Uterus (tissue), 2 donors: ENCODE measurements around the gene NPS.

Experiments
- POLR2A ChIP-seq, 2 donors: fragments of 450-650 bp; IDR thresholded peaks; one replicate each; pipeline ENCODE4 v1.6.1; 2016; ENCODE audit warnings: antibody characterized with exemption in 2 of 2, mild to moderate bottlenecking in 1 of 2, moderate library complexity in 1 of 2
- TF ChIP-seq, protein P1 (sequence below), 4 experiments: fragments of 200-600 bp in 2 of 4; fragments of 450-650 bp in 2 of 4; sonication (generic) in 2 of 4; IDR thresholded peaks; one replicate each; pipeline ENCODE4 v1.5.1; 2016 to 2019; ENCODE audit warnings: antibody characterized with exemption in 4 of 4, mild to moderate bottlenecking in 2 of 4, moderate library complexity in 1 of 4

DNA sequence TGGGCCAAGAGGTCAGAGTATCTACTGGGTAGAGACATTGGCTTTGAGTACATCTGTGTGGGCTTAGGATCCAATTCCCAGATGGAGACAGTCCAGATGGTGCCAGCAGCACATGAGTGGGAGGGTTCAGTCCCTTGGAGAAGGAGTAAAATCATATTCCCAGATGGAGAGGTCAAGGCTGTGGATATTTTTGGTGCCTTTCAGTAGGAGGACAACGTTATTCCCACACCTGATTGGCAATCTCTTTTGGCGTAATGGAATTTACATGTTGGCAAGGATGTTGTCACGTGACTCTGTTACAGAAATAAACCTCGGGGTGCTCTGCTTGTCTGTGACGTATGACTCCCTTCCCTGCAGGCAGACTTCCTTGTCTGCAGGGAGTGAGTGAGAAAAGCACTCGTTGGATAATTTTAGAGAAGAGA is 27.6 kb downstream of the NPS start:
- TF ChIP-seq, protein P1, sequence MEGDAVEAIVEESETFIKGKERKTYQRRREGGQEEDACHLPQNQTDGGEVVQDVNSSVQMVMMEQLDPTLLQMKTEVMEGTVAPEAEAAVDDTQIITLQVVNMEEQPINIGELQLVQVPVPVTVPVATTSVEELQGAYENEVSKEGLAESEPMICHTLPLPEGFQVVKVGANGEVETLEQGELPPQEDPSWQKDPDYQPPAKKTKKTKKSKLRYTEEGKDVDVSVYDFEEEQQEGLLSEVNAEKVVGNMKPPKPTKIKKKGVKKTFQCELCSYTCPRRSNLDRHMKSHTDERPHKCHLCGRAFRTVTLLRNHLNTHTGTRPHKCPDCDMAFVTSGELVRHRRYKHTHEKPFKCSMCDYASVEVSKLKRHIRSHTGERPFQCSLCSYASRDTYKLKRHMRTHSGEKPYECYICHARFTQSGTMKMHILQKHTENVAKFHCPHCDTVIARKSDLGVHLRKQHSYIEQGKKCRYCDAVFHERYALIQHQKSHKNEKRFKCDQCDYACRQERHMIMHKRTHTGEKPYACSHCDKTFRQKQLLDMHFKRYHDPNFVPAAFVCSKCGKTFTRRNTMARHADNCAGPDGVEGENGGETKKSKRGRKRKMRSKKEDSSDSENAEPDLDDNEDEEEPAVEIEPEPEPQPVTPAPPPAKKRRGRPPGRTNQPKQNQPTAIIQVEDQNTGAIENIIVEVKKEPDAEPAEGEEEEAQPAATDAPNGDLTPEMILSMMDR (IDR thresholded peaks at IDR 0.05): no peak
- TF ChIP-seq POLR2A (IDR thresholded peaks at IDR 0.05): no peak
